Transverse colon (tissue), 4 donors: ENCODE data around the gene NBEAL2.

ENCODE experiments used
- CTCF ChIP-seq, 5 experiments: fragments of 200-600 bp in 3 of 5; fragments of 450-650 bp in 2 of 5; sonication (generic) in 3 of 5; IDR thresholded peaks; 1 replicate in 2 of 5; 2 replicates in 3 of 5; pipeline ENCODE4 v1.5.1; 2016 to 2017; ENCODE audit warnings: antibody characterized with exemption in 5 of 5, inconsistent platforms in 3 of 5, mild to moderate bottlenecking in 2 of 5, moderate library complexity in 1 of 5
- POLR2A ChIP-seq: fragments of 450-650 bp; IDR thresholded peaks from one replicate; pipeline ENCODE4 v1.6.1; 2016; ENCODE audit warnings: antibody characterized with exemption, mild to moderate bottlenecking, moderate library complexity
- POLR2AphosphoS5 ChIP-seq, 3 donors: sonication (generic); formaldehyde crosslinking; IDR thresholded peaks; one replicate each; pipeline ENCODE4 v1.6.1; 2016; ENCODE audit warnings: antibody characterized with exemption in 3 of 3

DNA sequence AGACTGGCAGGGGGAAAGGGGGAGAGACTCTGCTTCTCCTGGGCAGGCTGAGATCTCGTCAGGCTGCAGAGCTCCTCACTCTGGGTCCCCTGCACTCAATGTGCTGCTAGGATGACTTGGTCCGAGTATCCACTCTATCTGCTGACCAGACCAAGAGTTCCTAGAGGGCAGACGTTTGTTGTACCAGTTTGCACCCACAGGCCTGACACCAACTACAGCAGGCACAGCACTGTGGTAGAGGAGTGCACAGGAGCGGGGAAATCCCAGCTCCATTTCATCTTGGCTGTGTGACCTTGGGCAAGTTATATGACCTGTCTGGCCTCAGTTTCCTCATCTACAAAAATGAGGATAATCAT lies 31.9 kb upstream of the NBEAL2 start:
- no peak for TF ChIP-seq POLR2AphosphoS5 (IDR thresholded peaks at IDR 0.05)
- TF ChIP-seq CTCF (IDR thresholded peaks at IDR 0.05) = no peak
- TF ChIP-seq POLR2A = no peak
